ENCODE results near the gene CTXND2.

Gene CTXND2

DNA sequence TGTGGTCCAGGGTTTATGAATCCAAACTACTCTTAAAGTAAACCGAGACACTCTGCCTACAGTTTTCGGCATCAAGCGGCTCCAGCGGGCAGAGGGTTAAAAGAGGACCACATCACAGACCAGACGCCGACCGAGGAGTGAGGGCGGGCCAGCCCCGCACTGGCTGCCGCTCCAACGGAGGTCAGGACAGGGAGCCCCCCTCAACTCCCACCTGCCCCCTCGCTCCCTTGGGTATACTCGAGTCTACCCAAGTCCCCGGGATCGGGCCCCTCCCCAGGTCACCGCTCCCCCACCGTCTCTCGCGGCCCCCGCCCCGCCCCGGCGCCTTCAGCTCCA is 10.8 kb upstream of the CTXND2 start:
- TF ChIP-seq TCF12 (IDR thresholded peaks at IDR 0.05; ENCODE audit: low read depth): no peak
- no peak for TF ChIP-seq NFIC (IDR thresholded peaks at IDR 0.05)
- no peak for TF ChIP-seq TAF1 (IDR thresholded peaks at IDR 0.05; ENCODE audit: low read depth)
- TF ChIP-seq ZBTB7A (IDR thresholded peaks at IDR 0.05; ENCODE audit: low read depth): peak; percentile 78; the same call in 1 of the 2 replicates

DNA sequence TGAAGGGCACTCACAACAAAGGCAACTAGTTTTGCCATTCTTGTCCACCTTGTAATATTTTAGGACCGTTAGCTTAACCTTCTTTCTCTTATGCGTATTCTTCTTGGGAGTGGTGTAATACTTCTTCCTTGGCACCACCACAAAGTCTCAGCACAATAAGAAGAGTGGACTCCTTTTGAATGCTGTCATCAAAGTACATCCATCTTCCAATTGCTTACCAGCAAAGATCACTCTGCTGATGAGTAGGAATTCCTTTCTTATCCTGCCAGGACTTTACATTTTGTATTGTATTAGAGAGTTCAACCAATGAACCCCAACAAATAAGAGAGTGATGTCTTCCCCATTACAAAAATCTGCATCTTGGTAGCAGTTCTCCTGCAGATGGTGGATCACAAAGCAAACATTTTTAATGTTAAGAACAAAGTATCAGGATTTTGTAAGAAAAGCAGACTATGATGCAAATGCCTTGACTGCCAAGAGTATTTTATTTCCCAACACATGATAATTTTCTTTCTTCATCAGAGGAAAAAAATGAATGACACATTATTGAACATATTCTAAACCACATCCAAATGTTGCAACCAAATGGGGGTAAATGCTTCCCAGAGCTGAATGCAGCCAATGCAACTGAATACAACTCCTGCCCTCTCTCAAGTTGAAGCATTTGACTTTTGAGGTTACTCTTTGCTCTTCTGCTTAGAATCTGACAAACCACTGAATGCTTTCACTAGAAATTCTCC is 5.4 kb upstream of the CTXND2 start:
- TF ChIP-seq EGR1 (IDR thresholded peaks at IDR 0.05): no peak
- no peak for TF ChIP-seq CREB1 (IDR thresholded peaks at IDR 0.05; ENCODE audit: low read depth)
- TF ChIP-seq, protein P1, sequence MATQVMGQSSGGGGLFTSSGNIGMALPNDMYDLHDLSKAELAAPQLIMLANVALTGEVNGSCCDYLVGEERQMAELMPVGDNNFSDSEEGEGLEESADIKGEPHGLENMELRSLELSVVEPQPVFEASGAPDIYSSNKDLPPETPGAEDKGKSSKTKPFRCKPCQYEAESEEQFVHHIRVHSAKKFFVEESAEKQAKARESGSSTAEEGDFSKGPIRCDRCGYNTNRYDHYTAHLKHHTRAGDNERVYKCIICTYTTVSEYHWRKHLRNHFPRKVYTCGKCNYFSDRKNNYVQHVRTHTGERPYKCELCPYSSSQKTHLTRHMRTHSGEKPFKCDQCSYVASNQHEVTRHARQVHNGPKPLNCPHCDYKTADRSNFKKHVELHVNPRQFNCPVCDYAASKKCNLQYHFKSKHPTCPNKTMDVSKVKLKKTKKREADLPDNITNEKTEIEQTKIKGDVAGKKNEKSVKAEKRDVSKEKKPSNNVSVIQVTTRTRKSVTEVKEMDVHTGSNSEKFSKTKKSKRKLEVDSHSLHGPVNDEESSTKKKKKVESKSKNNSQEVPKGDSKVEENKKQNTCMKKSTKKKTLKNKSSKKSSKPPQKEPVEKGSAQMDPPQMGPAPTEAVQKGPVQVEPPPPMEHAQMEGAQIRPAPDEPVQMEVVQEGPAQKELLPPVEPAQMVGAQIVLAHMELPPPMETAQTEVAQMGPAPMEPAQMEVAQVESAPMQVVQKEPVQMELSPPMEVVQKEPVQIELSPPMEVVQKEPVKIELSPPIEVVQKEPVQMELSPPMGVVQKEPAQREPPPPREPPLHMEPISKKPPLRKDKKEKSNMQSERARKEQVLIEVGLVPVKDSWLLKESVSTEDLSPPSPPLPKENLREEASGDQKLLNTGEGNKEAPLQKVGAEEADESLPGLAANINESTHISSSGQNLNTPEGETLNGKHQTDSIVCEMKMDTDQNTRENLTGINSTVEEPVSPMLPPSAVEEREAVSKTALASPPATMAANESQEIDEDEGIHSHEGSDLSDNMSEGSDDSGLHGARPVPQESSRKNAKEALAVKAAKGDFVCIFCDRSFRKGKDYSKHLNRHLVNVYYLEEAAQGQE (IDR thresholded peaks at IDR 0.05; ENCODE audit: low read depth): no peak

DNA sequence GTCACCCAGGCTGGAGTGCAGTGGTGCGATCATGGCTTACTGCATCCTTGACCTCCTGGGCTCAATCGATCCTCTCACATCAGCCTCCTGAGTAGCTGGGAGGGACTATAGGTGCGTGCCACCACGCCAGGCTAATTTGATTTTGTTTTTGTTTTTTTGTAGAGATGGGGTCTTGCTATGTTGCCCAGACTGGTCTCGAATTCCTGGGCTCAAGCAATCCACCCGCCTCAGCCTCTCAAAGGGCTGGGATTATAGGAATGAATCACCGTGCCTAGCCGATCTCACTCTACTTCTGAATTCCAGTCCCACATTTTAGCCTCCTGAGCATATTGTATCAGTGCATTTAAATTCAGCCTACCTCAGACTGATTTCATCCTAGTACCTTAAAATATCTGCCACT is 1.8 kb downstream of the CTXND2 start:
- TF ChIP-seq, protein P2, sequence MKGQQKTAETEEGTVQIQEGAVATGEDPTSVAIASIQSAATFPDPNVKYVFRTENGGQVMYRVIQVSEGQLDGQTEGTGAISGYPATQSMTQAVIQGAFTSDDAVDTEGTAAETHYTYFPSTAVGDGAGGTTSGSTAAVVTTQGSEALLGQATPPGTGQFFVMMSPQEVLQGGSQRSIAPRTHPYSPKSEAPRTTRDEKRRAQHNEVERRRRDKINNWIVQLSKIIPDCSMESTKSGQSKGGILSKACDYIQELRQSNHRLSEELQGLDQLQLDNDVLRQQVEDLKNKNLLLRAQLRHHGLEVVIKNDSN (IDR thresholded peaks at IDR 0.05): no peak
- TF ChIP-seq RAD21 (IDR thresholded peaks at IDR 0.05; ENCODE audit: low read depth): no peak
- no peak for TF ChIP-seq CEBPB (IDR thresholded peaks at IDR 0.05)
- no peak for TF ChIP-seq NFIC (IDR thresholded peaks at IDR 0.05)
- no peak for TF ChIP-seq ZBTB7A (IDR thresholded peaks at IDR 0.05; ENCODE audit: low read depth)
- no peak for TF ChIP-seq TAF1 (IDR thresholded peaks at IDR 0.05; ENCODE audit: low read depth)
- no peak for TF ChIP-seq EGR1 (IDR thresholded peaks at IDR 0.05)
- TF ChIP-seq CREB1 (IDR thresholded peaks at IDR 0.05; ENCODE audit: low read depth): no peak
- no peak for TF ChIP-seq YY1 (IDR thresholded peaks at IDR 0.05; ENCODE audit: low read depth)
- TF ChIP-seq, protein P3, sequence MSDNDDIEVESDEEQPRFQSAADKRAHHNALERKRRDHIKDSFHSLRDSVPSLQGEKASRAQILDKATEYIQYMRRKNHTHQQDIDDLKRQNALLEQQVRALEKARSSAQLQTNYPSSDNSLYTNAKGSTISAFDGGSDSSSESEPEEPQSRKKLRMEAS (IDR thresholded peaks at IDR 0.05): no peak

DNA sequence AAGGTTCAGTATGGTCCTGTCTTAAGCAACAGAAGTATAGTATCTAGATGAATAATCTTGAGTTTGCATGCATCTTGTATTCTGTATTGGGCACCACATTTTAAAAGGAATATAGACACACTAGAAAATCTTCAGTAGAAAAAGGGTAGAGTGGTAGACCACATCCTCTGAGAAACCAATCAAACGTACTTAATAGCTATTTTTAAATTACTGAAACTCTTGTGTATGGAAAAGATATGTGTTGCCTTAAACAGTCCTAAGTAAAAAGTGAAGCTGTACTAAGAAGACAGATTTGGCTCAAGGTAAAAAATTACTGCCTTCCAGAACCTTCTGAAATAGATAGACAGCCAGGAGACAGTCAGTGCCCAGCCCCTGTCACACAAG is 3.1 kb downstream of the CTXND2 start:
- no peak for TF ChIP-seq TCF12 (IDR thresholded peaks at IDR 0.05; ENCODE audit: low read depth)
- TF ChIP-seq EGR1 (IDR thresholded peaks at IDR 0.05): no peak
- no peak for TF ChIP-seq CREB1 (IDR thresholded peaks at IDR 0.05; ENCODE audit: low read depth)
- TF ChIP-seq NFIC (IDR thresholded peaks at IDR 0.05): no peak
- TF ChIP-seq TEAD4 (IDR thresholded peaks at IDR 0.05): no peak
- TF ChIP-seq, protein P3 (IDR thresholded peaks at IDR 0.05): no peak
- no peak for TF ChIP-seq RAD21 (IDR thresholded peaks at IDR 0.05; ENCODE audit: low read depth)
- no peak for TF ChIP-seq FOXM1 (IDR thresholded peaks at IDR 0.05; ENCODE audit: borderline replicate concordance, low read depth)
- no peak for TF ChIP-seq CEBPB (IDR thresholded peaks at IDR 0.05)
- TF ChIP-seq YY1 (IDR thresholded peaks at IDR 0.05; ENCODE audit: low read depth): no peak
- TF ChIP-seq, protein P1 (IDR thresholded peaks at IDR 0.05; ENCODE audit: low read depth): no peak

DNA sequence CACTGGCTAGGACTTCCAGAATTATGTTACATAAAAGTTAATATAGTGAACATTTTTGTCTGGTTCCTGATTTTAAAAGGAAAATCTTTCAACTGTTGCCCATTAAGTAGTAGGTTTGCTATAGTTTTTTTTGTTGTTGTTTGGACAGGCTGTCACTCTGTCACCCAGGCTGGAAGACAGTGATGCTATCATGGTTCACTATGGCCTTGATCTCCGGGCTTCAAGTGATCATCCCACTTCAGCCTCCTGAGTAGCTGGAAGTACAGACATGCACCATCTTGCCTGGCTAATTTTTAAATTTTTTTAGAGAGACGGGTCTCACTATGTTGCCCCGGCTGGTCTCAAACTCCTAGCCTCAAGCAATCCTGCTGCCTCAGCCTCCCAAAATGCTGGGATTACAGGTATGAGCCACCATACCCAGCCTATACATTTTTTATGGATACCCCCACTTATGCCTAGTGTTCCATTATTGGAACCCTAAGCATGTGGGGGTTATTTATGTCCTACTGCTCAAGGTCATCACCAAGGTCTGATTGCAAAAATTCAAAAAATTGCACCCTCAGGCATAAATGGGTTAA is 6.5 kb downstream of the CTXND2 start:
- no peak for TF ChIP-seq TAF1 (IDR thresholded peaks at IDR 0.05; ENCODE audit: low read depth)
- no peak for TF ChIP-seq RAD21 (IDR thresholded peaks at IDR 0.05; ENCODE audit: low read depth)

DNA sequence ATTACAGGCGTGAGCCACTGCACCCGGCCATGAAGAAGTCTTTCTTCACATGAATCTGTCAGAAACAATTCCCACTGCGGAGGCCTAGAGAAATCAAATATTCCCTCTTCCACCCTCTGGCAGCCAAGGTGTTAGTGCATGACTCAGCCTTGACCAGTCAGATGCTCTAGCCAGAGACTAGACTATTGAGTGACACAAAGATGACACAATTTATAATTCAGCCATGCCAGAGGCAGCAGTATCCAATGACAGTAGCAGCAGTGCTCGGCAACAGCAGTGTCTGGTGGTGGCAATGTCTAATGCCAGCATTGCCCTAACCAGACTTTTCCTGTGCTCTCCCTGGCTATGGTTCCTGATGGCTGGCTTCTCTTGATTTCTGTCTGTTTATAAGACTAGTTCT is 8.7 kb downstream of the CTXND2 start:
- TF ChIP-seq, protein P3 (IDR thresholded peaks at IDR 0.05): no peak
- TF ChIP-seq EGR1 (IDR thresholded peaks at IDR 0.05) (no peak), CEBPB (IDR thresholded peaks at IDR 0.05) (no peak), CREB1 (IDR thresholded peaks at IDR 0.05; ENCODE audit: low read depth) (no peak), TCF12 (IDR thresholded peaks at IDR 0.05; ENCODE audit: low read depth) (no peak), TAF1 (IDR thresholded peaks at IDR 0.05; ENCODE audit: low read depth) (no peak), NFIC (IDR thresholded peaks at IDR 0.05) (no peak), RAD21 (IDR thresholded peaks at IDR 0.05; ENCODE audit: low read depth) (no peak), ZBTB7A (IDR thresholded peaks at IDR 0.05; ENCODE audit: low read depth) (no peak), TEAD4 (IDR thresholded peaks at IDR 0.05) (no peak), FOXM1 (IDR thresholded peaks at IDR 0.05; ENCODE audit: borderline replicate concordance, low read depth) (no peak), YY1 (IDR thresholded peaks at IDR 0.05; ENCODE audit: low read depth) (no peak), EP300 (IDR thresholded peaks at IDR 0.05; ENCODE audit: borderline replicate concordance) (no peak)
- TF ChIP-seq, protein P1 (IDR thresholded peaks at IDR 0.05; ENCODE audit: low read depth): no peak
- TF ChIP-seq, protein P2 (IDR thresholded peaks at IDR 0.05): no peak

Measured in Ishikawa (cell line).